HPDE6-E6E7 (cell line): ENCODE data around the gene CD22.

Source experiments
- DNase-seq: peaks from one replicate; pipeline ENCODE4 v3.0.0; 2011; ENCODE audit warnings: missing footprints; ENCODE audit errors: extremely low spot score

CD22 gene

GRCh38 chr19:35295792-35296462, 33.1 kb upstream of the CD22 start:
- no peak for DNase-seq

GRCh38 chr19:35296644-35297514, 32.1 kb upstream of the CD22 start:
- DNase-seq = no peak

- DNase-seq = no peak
Measured at GRCh38 chr19:35297515-35297848, 31.5 kb upstream of the CD22 start.

- DNase-seq = no peak
Measured at GRCh38 chr19:35297922-35298321, 31.1 kb upstream of the CD22 start.

GRCh38 chr19:35298561-35298972, 30.4 kb upstream of the CD22 start:
- no peak for DNase-seq

GRCh38 chr19:35299523-35300338, 29.3 kb upstream of the CD22 start:
- no peak for DNase-seq

- DNase-seq = no peak
Measured at GRCh38 chr19:35300339-35300649, 28.7 kb upstream of the CD22 start.

- DNase-seq = no peak
Measured at GRCh38 chr19:35301961-35302360, 27.0 kb upstream of the CD22 start.

GRCh38 chr19:35302446-35302845, 26.5 kb upstream of the CD22 start:
- no peak for DNase-seq

GRCh38 chr19:35303357-35303915, 25.6 kb upstream of the CD22 start:
- no peak for DNase-seq

GRCh38 chr19:35304036-35304435, 25.0 kb upstream of the CD22 start:
- DNase-seq = no peak

- DNase-seq = no peak
Measured at GRCh38 chr19:35305181-35305580, 23.8 kb upstream of the CD22 start.

GRCh38 chr19:35306473-35307246, 22.3 kb upstream of the CD22 start:
- DNase-seq = no peak

- DNase-seq = no peak
Measured at GRCh38 chr19:35307931-35308330, 21.1 kb upstream of the CD22 start.

GRCh38 chr19:35308910-35309309, 20.1 kb upstream of the CD22 start:
- DNase-seq = no peak

- DNase-seq = no peak
Measured at GRCh38 chr19:35309481-35310279, 19.3 kb upstream of the CD22 start.

GRCh38 chr19:35310331-35310730, 18.7 kb upstream of the CD22 start:
- no peak for DNase-seq

- no peak for DNase-seq
Measured at GRCh38 chr19:35310811-35311465, 18.0 kb upstream of the CD22 start.

- no peak for DNase-seq
Measured at GRCh38 chr19:35311901-35312665, 16.9 kb upstream of the CD22 start.
